ENCODE measurements around the gene GRWD1.

Gene GRWD1

GRCh38 chr19:48490981-48491792 lies 45.4 kb downstream of the GRWD1 start:
- DNase-seq (ENCODE audit: low read depth in 2 of 2): no peak
- no peak overlapping the region for H3K4me3 ChIP-seq (replicated peaks in 1 of 2; ENCODE audit: low read depth in 2 of 2, low read length in 2 of 2)
- no peak for TF ChIP-seq CTCF (IDR thresholded peaks at IDR 0.05; ENCODE audit: low read depth, low read length)

GRCh38 chr19:48491793-48492123 lies 46.0 kb downstream of the GRWD1 start:
- no peak for TF ChIP-seq CTCF (IDR thresholded peaks at IDR 0.05; ENCODE audit: low read depth, low read length)
- H3K4me3 ChIP-seq (replicated peaks in 1 of 2; ENCODE audit: low read depth in 2 of 2, low read length in 2 of 2): no peak overlapping the region
- no peak for DNase-seq (ENCODE audit: low read depth in 2 of 2)

GRCh38 chr19:48492925-48493717 lies 47.3 kb downstream of the GRWD1 start:
- peak; percentile 99 for DNase-seq (ENCODE audit: low read depth in 2 of 2)
- peak overlapping the region; percentile 58 to 66 for H3K4me3 ChIP-seq (replicated peaks in 1 of 2; ENCODE audit: low read depth in 2 of 2, low read length in 2 of 2)
- TF ChIP-seq CTCF (IDR thresholded peaks at IDR 0.05; ENCODE audit: low read depth, low read length): no peak

GRCh38 chr19:48493718-48494401 lies 48.1 kb downstream of the GRWD1 start:
- H3K4me3 ChIP-seq (replicated peaks in 1 of 2; ENCODE audit: low read depth in 2 of 2, low read length in 2 of 2): peak overlapping the region; percentile 58 to 66
- TF ChIP-seq CTCF (IDR thresholded peaks at IDR 0.05; ENCODE audit: low read depth, low read length): no peak
- DNase-seq (ENCODE audit: low read depth in 2 of 2): no peak

GRCh38 chr19:48495396-48495795 lies 49.6 kb downstream of the GRWD1 start:
- H3K4me3 ChIP-seq (replicated peaks in 1 of 2; ENCODE audit: low read depth in 2 of 2, low read length in 2 of 2): no peak overlapping the region
- peak; percentile 22 to 41 for DNase-seq (ENCODE audit: low read depth in 2 of 2)
- no peak for TF ChIP-seq CTCF (IDR thresholded peaks at IDR 0.05; ENCODE audit: low read depth, low read length)

GRCh38 chr19:48496959-48497727 lies 51.4 kb downstream of the GRWD1 start:
- no peak for DNase-seq (ENCODE audit: low read depth in 2 of 2)
- no peak overlapping the region for H3K4me3 ChIP-seq (replicated peaks in 1 of 2; ENCODE audit: low read depth in 2 of 2, low read length in 2 of 2)
- no peak for TF ChIP-seq CTCF (IDR thresholded peaks at IDR 0.05; ENCODE audit: low read depth, low read length)

All from cardiac fibroblast (primary cell).